GM18873 (cell line): Measurements from ENCODE around the gene BMP7.
"Not testable (repeated sequence)": the region's sequence is repeated elsewhere in the genome, so short reads cannot be mapped to it uniquely, and the experiment has no call there.

ENCODE experiments used
- ATAC-seq: cut with Tn5 transposase; IDR thresholded peaks from one replicate; pipeline ENCODE4 v1.9.1; 2021; ENCODE audit warnings: mild to moderate bottlenecking, moderate library complexity, moderate number of reproducible peaks; ENCODE audit not compliant: unreplicated experiment, low FRiP score

BMP7 gene

GRCh38 chr20:57198132-57199072 is 68.0 kb downstream of the BMP7 start:
- ATAC-seq, result no peak

- ATAC-seq, result no peak
Observed at GRCh38 chr20:57197352-57198131, 68.9 kb downstream of the BMP7 start.

DNA sequence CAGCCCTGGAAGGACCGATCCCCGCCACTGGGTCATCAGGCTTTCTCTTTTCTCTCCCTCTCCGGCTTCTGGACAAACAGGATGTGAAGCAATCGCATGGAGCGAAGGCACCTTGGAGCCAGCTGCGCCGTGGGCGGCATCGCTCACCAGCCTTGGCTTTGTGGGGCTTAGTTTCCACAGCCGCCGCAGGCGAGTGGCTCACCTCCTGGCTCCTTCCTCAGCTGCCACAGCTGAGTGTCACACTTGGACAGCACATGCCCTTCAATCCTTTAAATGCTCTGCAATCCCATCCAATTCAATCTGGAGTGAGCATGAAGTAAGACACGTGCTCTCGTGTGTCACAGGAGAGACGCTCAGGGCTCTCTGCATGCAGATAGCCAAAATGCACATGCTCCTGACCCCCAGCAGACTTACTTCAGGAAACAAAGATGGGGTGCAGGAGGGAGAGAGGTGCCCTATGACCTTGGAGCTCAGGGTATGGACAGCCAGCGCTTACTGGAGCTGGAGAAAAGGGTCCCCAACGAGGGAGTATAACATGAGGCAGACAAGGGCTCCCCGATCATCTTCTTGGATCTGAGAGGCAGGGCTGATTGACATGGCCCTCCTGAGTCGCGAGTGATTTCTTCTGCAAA is 70.9 kb downstream of the BMP7 start:
- ATAC-seq, result no peak

DNA sequence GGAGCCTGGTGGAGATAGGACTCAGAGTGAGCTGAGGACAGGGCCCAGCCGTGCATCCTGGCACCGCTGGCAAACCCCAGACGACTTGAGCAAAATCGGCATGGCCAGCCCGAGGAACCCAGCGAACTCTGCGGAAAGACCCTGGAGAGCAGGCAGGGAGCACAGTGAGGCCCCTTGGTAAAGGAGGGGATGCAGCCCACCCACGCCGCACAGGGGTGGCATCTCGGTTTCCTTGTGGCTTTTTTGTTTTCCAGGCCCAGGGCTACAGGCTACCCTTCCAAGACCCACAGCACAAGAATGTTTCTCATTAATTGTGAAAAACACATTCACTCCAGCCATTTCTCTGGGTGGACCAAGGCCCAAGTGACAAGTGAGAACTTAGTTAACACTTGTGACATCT is 71.4 kb downstream of the BMP7 start:
- ATAC-seq, result no peak

DNA sequence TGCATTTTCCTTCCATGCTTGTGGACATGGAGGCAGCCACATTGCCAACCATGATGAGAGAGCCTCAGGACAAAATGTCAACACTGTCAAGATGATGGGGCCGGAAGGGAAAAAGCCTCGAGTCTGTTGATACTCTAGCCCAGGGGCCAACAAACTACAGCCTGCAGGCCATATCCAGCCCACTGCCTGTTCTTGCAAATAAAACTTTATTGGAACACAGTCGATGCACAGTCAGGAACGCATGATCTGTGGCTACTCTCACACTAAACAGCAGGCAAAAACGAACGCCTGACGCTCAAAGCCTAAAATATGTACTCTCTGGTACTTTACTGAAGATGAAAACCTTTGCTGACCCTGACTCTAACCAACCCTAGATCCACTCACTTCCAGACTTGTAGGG is 72.3 kb downstream of the BMP7 start:
- no peak for ATAC-seq

DNA sequence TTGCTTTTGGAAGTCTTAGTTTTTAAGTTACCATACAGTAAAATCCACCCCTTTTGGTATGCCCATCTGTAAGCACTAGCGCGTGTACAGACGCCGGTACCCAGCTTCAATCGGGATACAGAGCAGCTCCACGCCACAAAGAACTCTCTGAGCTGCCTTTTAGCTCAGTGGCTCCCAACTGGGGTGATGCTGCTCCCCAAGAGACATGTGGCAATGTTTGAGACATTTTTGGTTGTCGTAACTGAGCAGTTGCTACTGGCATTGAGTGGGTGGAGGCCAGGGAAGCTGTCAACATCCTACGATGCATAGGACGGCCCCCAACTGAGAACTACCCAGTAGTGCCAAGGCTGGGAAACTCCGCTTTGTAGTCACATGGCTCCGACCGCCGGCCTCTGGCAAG is 73.3 kb downstream of the BMP7 start:
- ATAC-seq, result no peak

GRCh38 chr20:57192311-57192710 is 74.1 kb downstream of the BMP7 start:
- ATAC-seq, result no peak

DNA sequence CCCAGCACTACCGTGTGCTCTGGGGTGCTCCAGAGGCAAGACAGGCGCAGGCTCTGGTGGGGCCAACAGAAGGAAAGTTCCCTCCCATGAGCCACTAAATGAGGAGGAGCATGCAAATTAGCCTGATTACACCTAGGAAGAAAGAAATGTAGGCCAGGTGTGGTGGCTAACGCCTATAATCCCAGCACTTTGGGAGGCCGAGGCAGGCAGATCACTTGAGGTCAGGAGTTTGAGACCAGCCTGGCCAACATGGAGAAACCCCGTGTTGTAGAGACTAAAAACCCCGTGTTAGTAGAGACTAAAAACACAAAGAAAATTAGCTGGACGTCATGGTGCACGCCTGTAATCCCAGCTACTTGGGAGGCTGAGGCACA is 75.2 kb downstream of the BMP7 start:
- not testable (repeated sequence) for ATAC-seq

- no peak for ATAC-seq
Observed at GRCh38 chr20:57190536-57191264, 75.7 kb downstream of the BMP7 start.

GRCh38 chr20:57189713-57190112 is 76.7 kb downstream of the BMP7 start:
- no peak for ATAC-seq

- no peak for ATAC-seq
Observed at GRCh38 chr20:57188576-57189079, 77.8 kb downstream of the BMP7 start.

GRCh38 chr20:57188056-57188455 is 78.4 kb downstream of the BMP7 start:
- ATAC-seq, result no peak

GRCh38 chr20:57187068-57187634 is 79.3 kb downstream of the BMP7 start:
- ATAC-seq, result no peak

DNA sequence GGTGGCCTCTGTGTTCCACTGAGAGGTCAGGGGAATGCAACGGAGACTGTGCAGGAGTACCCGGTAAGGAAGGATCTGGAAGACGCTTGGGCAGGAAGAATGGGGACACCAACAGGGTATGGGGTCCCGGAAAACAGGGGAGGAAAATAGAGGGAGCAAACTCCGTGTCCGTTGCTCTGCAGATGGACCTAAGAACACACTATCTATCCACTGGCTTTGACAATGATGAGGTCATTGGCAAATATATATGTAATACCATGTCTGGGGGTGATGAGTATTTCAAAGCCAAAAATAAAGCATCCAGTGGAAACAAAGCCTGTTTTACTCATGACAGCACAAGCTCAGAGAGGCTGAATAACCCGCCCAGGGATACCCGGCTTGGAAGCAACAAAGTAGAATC is 80.2 kb downstream of the BMP7 start:
- ATAC-seq, result no peak

DNA sequence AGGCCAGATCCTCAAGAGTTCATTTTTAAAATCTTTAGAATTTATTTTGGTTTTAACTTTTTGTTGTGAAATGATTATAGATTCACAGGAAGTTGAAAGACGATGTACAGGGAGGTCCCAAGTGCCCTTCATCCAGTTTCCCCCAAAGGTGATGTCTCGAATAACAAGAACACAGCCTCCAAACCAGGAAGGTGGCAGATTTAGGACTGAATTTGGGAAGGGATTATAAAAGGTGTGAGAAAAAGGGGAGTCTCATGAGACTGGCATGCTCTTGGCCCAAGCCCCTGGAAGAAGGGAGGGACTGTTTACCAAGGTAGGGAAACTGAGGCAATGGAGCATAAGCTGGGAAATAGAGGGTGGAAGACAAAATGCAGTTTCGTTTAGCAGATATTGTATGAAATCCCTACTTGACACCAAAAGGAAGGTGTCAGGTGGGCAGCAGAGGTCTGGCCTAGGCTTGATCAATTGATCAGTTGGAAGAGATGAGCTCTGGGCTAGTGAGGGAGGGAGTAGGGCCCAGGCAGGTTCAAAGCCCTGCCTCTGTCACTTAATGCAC is 81.2 kb downstream of the BMP7 start:
- ATAC-seq, result no peak

- no peak for ATAC-seq
Observed at GRCh38 chr20:57183457-57184009, 82.9 kb downstream of the BMP7 start.

DNA sequence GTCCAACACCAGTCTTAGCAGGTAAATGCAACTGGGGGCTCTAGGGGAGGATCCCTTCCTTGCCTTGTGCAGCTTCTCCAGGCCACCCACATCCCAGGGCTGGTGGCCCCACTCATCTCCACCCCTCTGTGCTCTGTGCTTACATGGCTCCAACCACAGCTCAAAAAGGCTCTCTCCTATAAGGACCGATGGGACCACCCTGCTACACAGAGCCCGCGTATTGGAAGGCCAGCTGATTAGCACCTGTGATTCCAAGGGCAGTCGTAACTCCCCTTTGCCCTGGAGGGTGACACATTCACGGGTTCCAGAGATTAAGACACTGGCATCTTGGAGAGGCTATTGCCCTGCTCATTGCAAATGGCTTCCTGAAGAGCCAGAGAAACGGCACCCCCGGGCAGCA is 84.8 kb downstream of the BMP7 start:
- no peak for ATAC-seq

GRCh38 chr20:57180954-57181353 is 85.5 kb downstream of the BMP7 start:
- ATAC-seq, result no peak

DNA sequence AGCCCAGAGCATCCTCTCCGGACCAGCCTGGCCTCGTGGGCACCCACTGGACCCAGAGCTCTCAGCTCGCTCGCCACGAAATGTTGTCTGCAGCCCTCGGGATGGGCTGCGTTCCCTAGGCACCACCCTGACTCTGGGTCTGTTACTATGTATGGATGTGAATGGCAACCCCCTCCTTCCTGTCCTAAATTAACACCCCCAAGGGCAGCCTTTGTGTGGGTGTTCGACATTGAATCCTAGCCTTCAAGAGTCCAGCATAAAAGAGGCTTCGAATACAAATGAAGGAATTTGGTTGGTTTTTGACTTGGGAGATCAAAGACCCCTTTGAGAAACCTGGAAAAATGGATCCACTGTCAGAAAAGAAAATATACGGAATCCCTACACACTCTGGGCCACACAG is 86.1 kb downstream of the BMP7 start:
- ATAC-seq, result no peak
